ENCODE data around the gene ACSS1. TPM values are rescaled to one million over a fixed set of nuclear protein-coding genes. Genes with fewer than 3 reads are reported as not detected.

Gene ACSS1
- total RNA-seq, 1 experiment from 2014 or later, result 0.61 TPM

DNA sequence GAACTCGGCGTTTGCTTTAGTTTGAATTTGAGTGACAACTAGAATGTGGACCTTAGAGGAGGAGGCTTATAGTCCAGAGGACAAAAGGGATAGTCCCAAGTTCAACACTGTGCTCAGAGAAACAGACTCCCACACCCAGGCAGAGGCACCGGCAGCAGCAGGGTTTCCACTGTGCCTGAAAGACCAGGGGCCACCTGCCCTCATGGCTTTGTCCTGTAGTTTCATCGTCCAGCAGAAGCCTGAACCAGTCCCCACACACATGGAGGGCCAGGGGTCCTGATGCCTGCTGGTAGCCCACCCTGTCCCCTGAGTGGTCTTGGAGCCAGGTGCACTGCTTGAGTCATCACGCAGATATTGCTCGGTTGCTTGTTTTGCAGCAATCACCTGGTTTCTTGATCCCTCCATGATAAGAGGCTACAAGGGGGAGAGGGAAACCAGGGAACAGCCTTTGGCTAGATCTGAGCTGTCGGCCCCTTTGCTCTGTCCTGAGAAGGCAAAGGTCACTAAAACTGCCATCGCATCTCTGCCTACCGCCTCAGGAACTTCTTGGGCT, 7.2 kb upstream of the ACSS1 start:
- no peak overlapping the region for H3K9ac ChIP-seq (ENCODE audit: extremely low read depth, insufficient read length, low read length)
- no peak overlapping the region for H2AFZ ChIP-seq (ENCODE audit: low read length)
- Mint-ChIP-seq H3K27ac (no peak overlapping the region), H3K9me3 (no peaks in the 10 kb centered on the region; a peak in 1 of 5 replicates), H3K36me3 (ENCODE audit: insufficient read depth in 1 of 3, low read depth in 3 of 3) (no peaks in the 10 kb centered on the region), H3K4me3 (no peak overlapping the region), H3K4me1 (peaks cover 4 to 8% of the 10 kb centered on the region in 2 experiments; a peak in 3 of 4 replicates), H3K27me3 (ENCODE audit: low read depth) (peaks cover 77% of the 10 kb centered on the region)
- peaks cover 6% of the 10 kb centered on the region; the same call in 1 of the 2 replicates for H3K27me3 ChIP-seq (ENCODE audit: insufficient read depth, low read length)
- peaks cover 2% of the 10 kb centered on the region for H4K20me1 ChIP-seq (ENCODE audit: control insufficient read depth, insufficient read depth, insufficient read length)
- TF ChIP-seq, protein P1, sequence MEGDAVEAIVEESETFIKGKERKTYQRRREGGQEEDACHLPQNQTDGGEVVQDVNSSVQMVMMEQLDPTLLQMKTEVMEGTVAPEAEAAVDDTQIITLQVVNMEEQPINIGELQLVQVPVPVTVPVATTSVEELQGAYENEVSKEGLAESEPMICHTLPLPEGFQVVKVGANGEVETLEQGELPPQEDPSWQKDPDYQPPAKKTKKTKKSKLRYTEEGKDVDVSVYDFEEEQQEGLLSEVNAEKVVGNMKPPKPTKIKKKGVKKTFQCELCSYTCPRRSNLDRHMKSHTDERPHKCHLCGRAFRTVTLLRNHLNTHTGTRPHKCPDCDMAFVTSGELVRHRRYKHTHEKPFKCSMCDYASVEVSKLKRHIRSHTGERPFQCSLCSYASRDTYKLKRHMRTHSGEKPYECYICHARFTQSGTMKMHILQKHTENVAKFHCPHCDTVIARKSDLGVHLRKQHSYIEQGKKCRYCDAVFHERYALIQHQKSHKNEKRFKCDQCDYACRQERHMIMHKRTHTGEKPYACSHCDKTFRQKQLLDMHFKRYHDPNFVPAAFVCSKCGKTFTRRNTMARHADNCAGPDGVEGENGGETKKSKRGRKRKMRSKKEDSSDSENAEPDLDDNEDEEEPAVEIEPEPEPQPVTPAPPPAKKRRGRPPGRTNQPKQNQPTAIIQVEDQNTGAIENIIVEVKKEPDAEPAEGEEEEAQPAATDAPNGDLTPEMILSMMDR (conservative IDR thresholded peaks at IDR 0.05), result no peak
- H2AK5ac ChIP-seq (ENCODE audit: insufficient read length, low read length), result no peak overlapping the region
- WGBS (ENCODE audit: extremely low coverage, insufficient read length, low lambda C conversion rate), result no CpG with 5 or more reads among the region's 9 CpGs
- no peak overlapping the region for H2BK12ac ChIP-seq (ENCODE audit: insufficient read length, low read depth, low read length)
- H3K14ac ChIP-seq (ENCODE audit: insufficient read depth, low read length), result no peak overlapping the region
- H3K23ac ChIP-seq (ENCODE audit: insufficient read length, low read depth, low read length), result no peak overlapping the region
- no peaks in the 10 kb centered on the region for H3K79me1 ChIP-seq (ENCODE audit: insufficient read depth, low read depth, low read length, poor library complexity, severe bottlenecking)
- DNase-seq, result no peak
- H4K5ac ChIP-seq (ENCODE audit: insufficient read length, low read depth, low read length), result no peak overlapping the region
- H2BK120ac ChIP-seq (ENCODE audit: low read depth, low read length, poor library complexity, severe bottlenecking), result no peak overlapping the region
- peaks cover 2% of the 10 kb centered on the region for H3K23me2 ChIP-seq (ENCODE audit: insufficient read length, low read depth, low read length, poor library complexity, severe bottlenecking)
- no peak overlapping the region for H3K18ac ChIP-seq (ENCODE audit: insufficient read length, low read depth, low read length)
- H3K4ac ChIP-seq (ENCODE audit: low read depth, low read length), result no peak overlapping the region
- H2BK20ac ChIP-seq (ENCODE audit: low read depth, low read length, poor library complexity, severe bottlenecking), result no peak overlapping the region
- H3T11ph ChIP-seq (ENCODE audit: low read length), result no peak overlapping the region
- no peak overlapping the region for H4K8ac ChIP-seq (replicated peaks; ENCODE audit: insufficient read length, low read depth, low read length)
- H2BK15ac ChIP-seq (ENCODE audit: low read depth, low read length), result no peak overlapping the region
- no peaks in the 10 kb centered on the region for H3K4me1 ChIP-seq (ENCODE audit: insufficient read depth, low read length)
- H3K79me2 ChIP-seq (ENCODE audit: insufficient read depth, low read length), result no peaks in the 10 kb centered on the region
- no peak overlapping the region for H3K56ac ChIP-seq (ENCODE audit: insufficient read length, low read depth, low read length)
- H4K91ac ChIP-seq (ENCODE audit: insufficient read length, low read depth, low read length), result no peak overlapping the region
- H3K4me2 ChIP-seq (ENCODE audit: insufficient read depth, insufficient read length, low read length), result no peak overlapping the region
- no peak overlapping the region for H3K27ac ChIP-seq (ENCODE audit: insufficient read length, low read depth, low read length)
- H3K9me3 ChIP-seq (ENCODE audit: control insufficient read depth, low read depth, low read length), result no peaks in the 10 kb centered on the region
- H2BK5ac ChIP-seq (ENCODE audit: insufficient read length, low read length), result no peak overlapping the region

Data from H9 (cell line).